H1 (cell line): Measurements from ENCODE around the gene COASY. TPM values are rescaled to one million over a fixed set of nuclear protein-coding genes. Genes with fewer than 3 reads are reported as not detected.

Experiments
- CTCF ChIA-PET: fragments of 300-600 bp; sonication (Branson Sonifier 250); formaldehyde crosslinking; loops from one replicate; lab custom pipeline; 2021; ENCODE audit not compliant: partially characterized antibody; lab: Charles Lee
- POLR2A ChIA-PET: fragments of 300-600 bp; sonication (Branson Sonifier 250); formaldehyde crosslinking; loops from one replicate; lab custom pipeline; 2021; ENCODE audit warnings: inconsistent platforms; ENCODE audit not compliant: partially characterized antibody; lab: Charles Lee
- DNase-seq, 2 experiments: peaks; one replicate each; pipeline versions ENCODE4 v3.0.0 to v3.0.0-alpha.2; 2010 to 2022; ENCODE audit warnings: low spot score in 2 of 2, low read depth in 1 of 2, mixed read lengths in 1 of 2
- FAIRE-seq: peaks from 2 replicates; lab custom pipeline; 2011; peaks lifted over from hg19 to GRCh38; lab: Jason Lieb, UNC
- H2AFZ ChIP-seq: 2 replicates; pipeline ENCODE4 v1.8.1; 2012; ENCODE audit warnings: low read length, inconsistent platforms
- H2AK5ac ChIP-seq: 2 replicates; pipeline ENCODE4 v1.6.1; 2013; ENCODE audit warnings: low read depth, low read length
- H2BK120ac ChIP-seq: replicated peaks from 2 replicates; pipeline ENCODE3; 2013; ENCODE audit warnings: low read depth, low read length, inconsistent platforms
- H2BK12ac ChIP-seq: 2 replicates; pipeline ENCODE4 v1.6.1; 2013; ENCODE audit warnings: low read depth, low read length
- H2BK15ac ChIP-seq: 2 replicates; pipeline ENCODE4 v1.6.1; 2013; ENCODE audit warnings: low read length
- H2BK20ac ChIP-seq: 2 replicates; pipeline ENCODE4 v1.6.1; 2013; ENCODE audit warnings: low read length
- H2BK5ac ChIP-seq: 2 replicates; pipeline ENCODE4 v1.6.1; 2013; ENCODE audit warnings: low read depth, low read length
- H3K14ac ChIP-seq: 2 replicates; pipeline ENCODE4 v1.6.1; 2013; ENCODE audit warnings: inconsistent platforms; ENCODE audit not compliant: insufficient read length
- H3K18ac ChIP-seq: 2 replicates; pipeline ENCODE4 v1.6.1; 2013; ENCODE audit warnings: low read length; ENCODE audit errors: extremely low read depth
- H3K23ac ChIP-seq: 2 replicates; pipeline ENCODE4 v1.6.1; 2013; ENCODE audit warnings: inconsistent platforms; ENCODE audit not compliant: insufficient read length
- H3K23me2 ChIP-seq: 2 replicates; pipeline ENCODE4 v1.6.1; 2013; ENCODE audit warnings: low read depth, low read length
- H3K27ac ChIP-seq: 2 replicates; pipeline ENCODE4 v1.6.1; 2011; ENCODE audit warnings: low read depth, low read length, inconsistent platforms
- H3K27me3 ChIP-seq, 4 experiments: replicated peaks in 1 of 4; 1 replicate in 1 of 4; 2 replicates in 3 of 4; pipeline versions ENCODE4 v1.6.1 to v1.8.1; 2011 to 2013; ENCODE audit warnings: low read length in 3 of 4, mild to moderate bottlenecking in 3 of 4, inconsistent platforms in 2 of 4, mixed read lengths in 2 of 4, moderate library complexity in 1 of 4; ENCODE audit not compliant: control insufficient read depth in 3 of 4, insufficient read depth in 3 of 4; ENCODE audit errors: extremely low read depth in 1 of 4
- H3K36me3 ChIP-seq, 4 experiments: 2 replicates each; pipeline versions ENCODE4 v1.6.1 to v1.8.1; 2011 to 2013; ENCODE audit warnings: mild to moderate bottlenecking in 4 of 4, low read length in 3 of 4, moderate library complexity in 2 of 4, control low read depth in 1 of 4, inconsistent platforms in 1 of 4; ENCODE audit not compliant: insufficient read depth in 4 of 4, control insufficient read depth in 2 of 4
- H3K4ac ChIP-seq: replicated peaks from 2 replicates; pipeline ENCODE3; 2013; ENCODE audit warnings: low read length, low read depth, mixed read lengths, inconsistent platforms; ENCODE audit not compliant: insufficient read length
- H3K4me1 ChIP-seq, 4 experiments: replicated peaks in 1 of 4; 1 replicate in 1 of 4; 2 replicates in 3 of 4; pipeline versions ENCODE4 v1.6.1 to v1.8.1; 2011 to 2013; ENCODE audit warnings: low read length in 3 of 4, inconsistent platforms in 2 of 4, mixed read lengths in 1 of 4; ENCODE audit not compliant: insufficient read depth in 4 of 4, control insufficient read depth in 3 of 4
- H3K4me2 ChIP-seq, 2 experiments: 2 replicates each; pipeline versions ENCODE4 v1.6.1 to v1.8.1; 2011 to 2013; ENCODE audit warnings: low read depth in 2 of 2, low read length in 2 of 2, control low read depth in 1 of 2, inconsistent platforms in 1 of 2, mild to moderate bottlenecking in 1 of 2; ENCODE audit not compliant: insufficient read depth in 1 of 2
- H3K4me3 ChIP-seq, 4 experiments: fragments of 200-600, 300-600 bp in 1 of 4; sonication (generic), shearing (Covaris generic), sonication (Bioruptor Twin) in 1 of 4; 2 replicates each; pipeline versions ENCODE4 v1.5.1 to v1.8.1; 2011 to 2016; ENCODE audit warnings: low read length in 4 of 4, low read depth in 3 of 4, control low read depth in 2 of 4, inconsistent platforms in 2 of 4, mild to moderate bottlenecking in 2 of 4, mixed read lengths in 1 of 4, moderate library complexity in 1 of 4; ENCODE audit not compliant: insufficient read depth in 2 of 4; ENCODE audit errors: extremely low read depth in 1 of 4
- H3K56ac ChIP-seq: replicated peaks from 2 replicates; pipeline ENCODE3; 2013; ENCODE audit warnings: low read depth, mild to moderate bottlenecking, mixed read lengths, low read length, inconsistent platforms; ENCODE audit not compliant: insufficient read length
- H3K79me1 ChIP-seq: 2 replicates; pipeline ENCODE4 v1.6.1; 2013; ENCODE audit warnings: low read depth, low read length, control low read depth
- H3K79me2 ChIP-seq, 2 experiments: 2 replicates each; pipeline versions ENCODE4 v1.6.1 to v1.8.1; 2012 to 2013; ENCODE audit warnings: low read length in 2 of 2, mild to moderate bottlenecking in 2 of 2, inconsistent platforms in 1 of 2; ENCODE audit not compliant: insufficient read depth in 2 of 2, control insufficient read depth in 1 of 2
- H3K9ac ChIP-seq, 4 experiments: replicated peaks in 1 of 4; 1 replicate in 1 of 4; 2 replicates in 3 of 4; pipeline versions ENCODE4 v1.6.1 to v1.8.1; 2011 to 2013; ENCODE audit warnings: low read depth in 3 of 4, low read length in 3 of 4, control low read depth in 2 of 4, mild to moderate bottlenecking in 2 of 4, moderate library complexity in 2 of 4, inconsistent platforms in 1 of 4; ENCODE audit errors: extremely low read depth in 1 of 4
- H3K9me3 ChIP-seq, 2 experiments: 2 replicates each; pipeline versions ENCODE4 v1.6.1 to v1.8.1; 2012 to 2013; ENCODE audit warnings: mild to moderate bottlenecking in 2 of 2, moderate library complexity in 2 of 2, control low read depth in 1 of 2, inconsistent platforms in 1 of 2, low read depth in 1 of 2, low read length in 1 of 2, mixed read lengths in 1 of 2; ENCODE audit not compliant: insufficient read depth in 2 of 2
- H4K20me1 ChIP-seq, 2 experiments: replicated peaks in 1 of 2; 2 replicates each; pipeline versions ENCODE3 to v1.8.1; 2011 to 2013; ENCODE audit warnings: inconsistent platforms in 2 of 2, low read length in 2 of 2, mild to moderate bottlenecking in 1 of 2; ENCODE audit not compliant: insufficient read depth in 2 of 2, control insufficient read depth in 1 of 2
- H4K5ac ChIP-seq: 2 replicates; pipeline ENCODE4 v1.6.1; 2013; ENCODE audit warnings: low read length, low read depth, mixed read lengths, inconsistent platforms; ENCODE audit not compliant: insufficient read length
- H4K8ac ChIP-seq: 2 replicates; pipeline ENCODE4 v1.8.0; 2013; ENCODE audit warnings: mild to moderate bottlenecking, moderate library complexity, low read length, inconsistent platforms; ENCODE audit not compliant: insufficient read depth; ENCODE audit errors: extremely low read depth
- H4K91ac ChIP-seq: replicated peaks from 2 replicates; pipeline ENCODE3; 2013; ENCODE audit warnings: low read length, mixed read lengths, inconsistent platforms; ENCODE audit not compliant: insufficient read length
- FOSL1 ChIP-seq: IDR thresholded peaks from 2 replicates; pipeline ENCODE4 v1.6.1; 2011; ENCODE audit warnings: mild to moderate bottlenecking, low read depth, low read length, moderate library complexity; ENCODE audit not compliant: insufficient read depth
- KDM4A ChIP-seq: IDR thresholded peaks from one replicate; pipeline ENCODE4 v1.7.1; 2012; ENCODE audit warnings: low read depth, mild to moderate bottlenecking, moderate library complexity, low read length, inconsistent platforms; ENCODE audit not compliant: severe bottlenecking
- YY1 ChIP-seq: IDR thresholded peaks from 2 replicates; pipeline ENCODE4 v1.6.1; 2011; ENCODE audit warnings: low read depth, mild to moderate bottlenecking, low read length
- ZNF274 ChIP-seq: IDR thresholded peaks from 2 replicates; pipeline ENCODE4 v1.7.0; 2012; ENCODE audit warnings: low read length, borderline replicate concordance; ENCODE audit errors: extremely low read depth
- WGBS, 2 experiments: shearing (Covaris generic) in 1 of 2; methylation state at CpG; one replicate each; pipeline versions ENCODE4 v1.1.6 to v1.1.7; 2013 to 2015; ENCODE audit warnings: low lambda C conversion rate in 2 of 2, mixed read lengths in 2 of 2, inconsistent platforms in 1 of 2, low coverage in 1 of 2, missing lambda C conversion rate in 1 of 2; ENCODE audit not compliant: insufficient replicate concordance in 2 of 2, insufficient coverage in 1 of 2, insufficient read length in 1 of 2; ENCODE audit errors: extremely low coverage in 1 of 2, missing lambda C conversion rate in 1 of 2; 5-methylcytosine and 5-hydroxymethylcytosine counted together
- polyA plus RNA-seq, 7 experiments: library from polyadenylated mRNA; depleted of rRNA in 3 of 7; stranded (reverse) in 5 of 7; unstranded in 2 of 7; fragments of >200 nt in 5 of 7; fragments of 200-250 nt in 2 of 7; gene quantifications; 1 replicate in 5 of 7; 2 replicates in 1 of 7; 4 replicates in 1 of 7; pipeline versions ENCODE4 v1.2.1 to v1.2.3, GENCODE V29; 2011 to 2013; ENCODE audit warnings: missing spikeins in 2 of 7, mixed read lengths in 2 of 7
- total RNA-seq: library from RNA; stranded (reverse); fragmentation: NEBNext Ultra II Directional; extraction: Animal tissue kit (Norgen Biotek cat#: 25700); gene quantifications from 2 replicates; pipeline ENCODE4 v1.2.1, GENCODE V29; 2021
- TF ChIP-seq, protein P1 (sequence below): IDR thresholded peaks from 2 replicates; pipeline ENCODE4 v1.6.1; 2012; ENCODE audit warnings: inconsistent platforms

Gene COASY
- total and polyA plus RNA-seq, 2 of the 8 experiments (the other 6 are each of a cell fraction or from before 2014, with no cell fraction given), result 64.5 to 100 TPM

DNA sequence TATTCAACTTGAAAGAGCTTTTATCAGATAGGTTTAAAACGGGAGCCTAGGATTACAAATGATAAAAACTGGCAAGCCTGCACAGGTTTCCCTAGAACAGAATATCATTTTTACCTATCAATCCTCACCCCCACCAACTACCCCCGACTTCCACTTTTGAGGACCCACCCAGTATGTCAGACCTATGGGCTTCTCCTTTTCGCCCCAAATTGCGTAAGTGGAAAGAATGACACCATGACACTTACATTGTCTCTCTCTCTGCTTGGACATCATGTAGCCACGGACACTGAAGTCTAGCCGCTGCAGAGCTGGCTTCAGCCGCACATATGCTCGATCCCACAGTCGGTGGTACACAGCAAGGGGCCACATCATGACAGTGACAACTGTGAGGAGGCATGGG is 22.9 kb downstream of the COASY start:
- POLR2A ChIA-PET, result no interaction called here
- CTCF ChIA-PET, result interaction anchor here (1.9 kb wide), 1 partner anchor 23 kb away, joined by 4 read pairs; no protein-coding TSS in a partner anchor
- 82% methylated on average over 9 of the region's 9 CpGs; no CpG with 5 or more reads in 1 of the 2 experiments for WGBS, 2 experiments

More for the DNA sequence above, 22.9 kb downstream of the COASY start:
- H3K27ac ChIP-seq, result no peak overlapping the region
- no peak for FAIRE-seq
- no peak overlapping the region for H3K4ac ChIP-seq
- H3K79me1 ChIP-seq, result no peaks in the 10 kb centered on the region
- no peaks in the 10 kb centered on the region for H3K79me2 ChIP-seq
- H2BK12ac ChIP-seq, result no peak overlapping the region
- H2BK20ac ChIP-seq, result no peak overlapping the region
- no peaks in the 10 kb centered on the region for H3K4me1 ChIP-seq
- peaks cover 0 to 2% of the 10 kb centered on the region in 2 experiments for H4K20me1 ChIP-seq
- H2AFZ ChIP-seq, result no peak overlapping the region
- H3K9me3 ChIP-seq, result no peaks in the 10 kb centered on the region
- H3K36me3 ChIP-seq, result peaks cover 14 to 55% (median 33%) of the 10 kb centered on the region in 4 experiments
- no peak overlapping the region for H3K4me3 ChIP-seq
- H4K5ac ChIP-seq, result no peak overlapping the region
- no peak overlapping the region for H3K9ac ChIP-seq
- H3K23me2 ChIP-seq, result no peaks in the 10 kb centered on the region
- no peak overlapping the region for H3K4me2 ChIP-seq
- H3K14ac ChIP-seq, result no peak overlapping the region
- no peak overlapping the region for H2BK120ac ChIP-seq
- H3K56ac ChIP-seq, result no peak overlapping the region
- no peak overlapping the region for H4K8ac ChIP-seq
- no peak overlapping the region for H4K91ac ChIP-seq
- no peak overlapping the region for H2BK5ac ChIP-seq
- no peaks in the 10 kb centered on the region for H3K27me3 ChIP-seq
- no peak for TF ChIP-seq FOSL1
- no peak for TF ChIP-seq YY1
- TF ChIP-seq ZNF274, result no peak
- TF ChIP-seq, protein P1, sequence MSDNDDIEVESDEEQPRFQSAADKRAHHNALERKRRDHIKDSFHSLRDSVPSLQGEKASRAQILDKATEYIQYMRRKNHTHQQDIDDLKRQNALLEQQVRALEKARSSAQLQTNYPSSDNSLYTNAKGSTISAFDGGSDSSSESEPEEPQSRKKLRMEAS, result no peak
- no peak for TF ChIP-seq KDM4A
- H3K18ac ChIP-seq, result no peak overlapping the region
- H2BK15ac ChIP-seq, result no peak overlapping the region
- no peak overlapping the region for H3K23ac ChIP-seq
- no peak overlapping the region for H2AK5ac ChIP-seq
- DNase-seq, result no peak
